H1 (cell line): ENCODE data around the gene CCDC7. TPM values are rescaled to one million over a fixed set of nuclear protein-coding genes. Genes with fewer than 3 reads are reported as not detected.

Experiments used
- CTCF ChIA-PET: fragments of 300-600 bp; sonication (Branson Sonifier 250); formaldehyde crosslinking; loops from one replicate; lab custom pipeline; 2021; ENCODE audit not compliant: partially characterized antibody; lab: Charles Lee
- POLR2A ChIA-PET: fragments of 300-600 bp; sonication (Branson Sonifier 250); formaldehyde crosslinking; loops from one replicate; lab custom pipeline; 2021; ENCODE audit warnings: inconsistent platforms; ENCODE audit not compliant: partially characterized antibody; lab: Charles Lee
- DNase-seq, 2 experiments: peaks; one replicate each; pipeline versions ENCODE4 v3.0.0 to v3.0.0-alpha.2; 2010 to 2022; ENCODE audit warnings: low spot score in 2 of 2, low read depth in 1 of 2, mixed read lengths in 1 of 2
- FAIRE-seq: peaks from 2 replicates; lab custom pipeline; 2011; peaks lifted over from hg19 to GRCh38; lab: Jason Lieb, UNC
- H2AFZ ChIP-seq: 2 replicates; pipeline ENCODE4 v1.8.1; 2012; ENCODE audit warnings: low read length, inconsistent platforms
- H2AK5ac ChIP-seq: 2 replicates; pipeline ENCODE4 v1.6.1; 2013; ENCODE audit warnings: low read depth, low read length
- H2BK120ac ChIP-seq: replicated peaks from 2 replicates; pipeline ENCODE3; 2013; ENCODE audit warnings: low read depth, low read length, inconsistent platforms
- H2BK12ac ChIP-seq: 2 replicates; pipeline ENCODE4 v1.6.1; 2013; ENCODE audit warnings: low read depth, low read length
- H2BK15ac ChIP-seq: 2 replicates; pipeline ENCODE4 v1.6.1; 2013; ENCODE audit warnings: low read length
- H2BK20ac ChIP-seq: 2 replicates; pipeline ENCODE4 v1.6.1; 2013; ENCODE audit warnings: low read length
- H2BK5ac ChIP-seq: 2 replicates; pipeline ENCODE4 v1.6.1; 2013; ENCODE audit warnings: low read depth, low read length
- H3K14ac ChIP-seq: 2 replicates; pipeline ENCODE4 v1.6.1; 2013; ENCODE audit warnings: inconsistent platforms; ENCODE audit not compliant: insufficient read length
- H3K18ac ChIP-seq: 2 replicates; pipeline ENCODE4 v1.6.1; 2013; ENCODE audit warnings: low read length; ENCODE audit errors: extremely low read depth
- H3K23ac ChIP-seq: 2 replicates; pipeline ENCODE4 v1.6.1; 2013; ENCODE audit warnings: inconsistent platforms; ENCODE audit not compliant: insufficient read length
- H3K23me2 ChIP-seq: 2 replicates; pipeline ENCODE4 v1.6.1; 2013; ENCODE audit warnings: low read depth, low read length
- H3K27ac ChIP-seq: 2 replicates; pipeline ENCODE4 v1.6.1; 2011; ENCODE audit warnings: low read depth, low read length, inconsistent platforms
- H3K27me3 ChIP-seq, 4 experiments: replicated peaks in 1 of 4; 1 replicate in 1 of 4; 2 replicates in 3 of 4; pipeline versions ENCODE4 v1.6.1 to v1.8.1; 2011 to 2013; ENCODE audit warnings: low read length in 3 of 4, mild to moderate bottlenecking in 3 of 4, inconsistent platforms in 2 of 4, mixed read lengths in 2 of 4, moderate library complexity in 1 of 4; ENCODE audit not compliant: control insufficient read depth in 3 of 4, insufficient read depth in 3 of 4; ENCODE audit errors: extremely low read depth in 1 of 4
- H3K36me3 ChIP-seq, 4 experiments: 2 replicates each; pipeline versions ENCODE4 v1.6.1 to v1.8.1; 2011 to 2013; ENCODE audit warnings: mild to moderate bottlenecking in 4 of 4, low read length in 3 of 4, moderate library complexity in 2 of 4, control low read depth in 1 of 4, inconsistent platforms in 1 of 4; ENCODE audit not compliant: insufficient read depth in 4 of 4, control insufficient read depth in 2 of 4
- H3K4ac ChIP-seq: replicated peaks from 2 replicates; pipeline ENCODE3; 2013; ENCODE audit warnings: low read length, low read depth, mixed read lengths, inconsistent platforms; ENCODE audit not compliant: insufficient read length
- H3K4me1 ChIP-seq, 4 experiments: replicated peaks in 1 of 4; 1 replicate in 1 of 4; 2 replicates in 3 of 4; pipeline versions ENCODE4 v1.6.1 to v1.8.1; 2011 to 2013; ENCODE audit warnings: low read length in 3 of 4, inconsistent platforms in 2 of 4, mixed read lengths in 1 of 4; ENCODE audit not compliant: insufficient read depth in 4 of 4, control insufficient read depth in 3 of 4
- H3K4me2 ChIP-seq, 2 experiments: 2 replicates each; pipeline versions ENCODE4 v1.6.1 to v1.8.1; 2011 to 2013; ENCODE audit warnings: low read depth in 2 of 2, low read length in 2 of 2, control low read depth in 1 of 2, inconsistent platforms in 1 of 2, mild to moderate bottlenecking in 1 of 2; ENCODE audit not compliant: insufficient read depth in 1 of 2
- H3K4me3 ChIP-seq, 4 experiments: fragments of 200-600, 300-600 bp in 1 of 4; sonication (generic), shearing (Covaris generic), sonication (Bioruptor Twin) in 1 of 4; 2 replicates each; pipeline versions ENCODE4 v1.5.1 to v1.8.1; 2011 to 2016; ENCODE audit warnings: low read length in 4 of 4, low read depth in 3 of 4, control low read depth in 2 of 4, inconsistent platforms in 2 of 4, mild to moderate bottlenecking in 2 of 4, mixed read lengths in 1 of 4, moderate library complexity in 1 of 4; ENCODE audit not compliant: insufficient read depth in 2 of 4; ENCODE audit errors: extremely low read depth in 1 of 4
- H3K56ac ChIP-seq: replicated peaks from 2 replicates; pipeline ENCODE3; 2013; ENCODE audit warnings: low read depth, mild to moderate bottlenecking, mixed read lengths, low read length, inconsistent platforms; ENCODE audit not compliant: insufficient read length
- H3K79me1 ChIP-seq: 2 replicates; pipeline ENCODE4 v1.6.1; 2013; ENCODE audit warnings: low read depth, low read length, control low read depth
- H3K79me2 ChIP-seq, 2 experiments: 2 replicates each; pipeline versions ENCODE4 v1.6.1 to v1.8.1; 2012 to 2013; ENCODE audit warnings: low read length in 2 of 2, mild to moderate bottlenecking in 2 of 2, inconsistent platforms in 1 of 2; ENCODE audit not compliant: insufficient read depth in 2 of 2, control insufficient read depth in 1 of 2
- H3K9ac ChIP-seq, 4 experiments: replicated peaks in 1 of 4; 1 replicate in 1 of 4; 2 replicates in 3 of 4; pipeline versions ENCODE4 v1.6.1 to v1.8.1; 2011 to 2013; ENCODE audit warnings: low read depth in 3 of 4, low read length in 3 of 4, control low read depth in 2 of 4, mild to moderate bottlenecking in 2 of 4, moderate library complexity in 2 of 4, inconsistent platforms in 1 of 4; ENCODE audit errors: extremely low read depth in 1 of 4
- H3K9me3 ChIP-seq, 2 experiments: 2 replicates each; pipeline versions ENCODE4 v1.6.1 to v1.8.1; 2012 to 2013; ENCODE audit warnings: mild to moderate bottlenecking in 2 of 2, moderate library complexity in 2 of 2, control low read depth in 1 of 2, inconsistent platforms in 1 of 2, low read depth in 1 of 2, low read length in 1 of 2, mixed read lengths in 1 of 2; ENCODE audit not compliant: insufficient read depth in 2 of 2
- H4K20me1 ChIP-seq, 2 experiments: replicated peaks in 1 of 2; 2 replicates each; pipeline versions ENCODE3 to v1.8.1; 2011 to 2013; ENCODE audit warnings: inconsistent platforms in 2 of 2, low read length in 2 of 2, mild to moderate bottlenecking in 1 of 2; ENCODE audit not compliant: insufficient read depth in 2 of 2, control insufficient read depth in 1 of 2
- H4K5ac ChIP-seq: 2 replicates; pipeline ENCODE4 v1.6.1; 2013; ENCODE audit warnings: low read length, low read depth, mixed read lengths, inconsistent platforms; ENCODE audit not compliant: insufficient read length
- H4K8ac ChIP-seq: 2 replicates; pipeline ENCODE4 v1.8.0; 2013; ENCODE audit warnings: mild to moderate bottlenecking, moderate library complexity, low read length, inconsistent platforms; ENCODE audit not compliant: insufficient read depth; ENCODE audit errors: extremely low read depth
- H4K91ac ChIP-seq: replicated peaks from 2 replicates; pipeline ENCODE3; 2013; ENCODE audit warnings: low read length, mixed read lengths, inconsistent platforms; ENCODE audit not compliant: insufficient read length
- ATF2 ChIP-seq: IDR thresholded peaks from 2 replicates; pipeline ENCODE4 v1.6.1; 2012; ENCODE audit warnings: low read length, inconsistent platforms
- CBX8 ChIP-seq: fragments of 300-800, 300-1000 bp; sonication (generic); IDR thresholded peaks from 2 replicates; pipeline ENCODE4 v1.7.1; 2016; ENCODE audit warnings: low read depth, low read length, borderline replicate concordance
- CHD2 ChIP-seq: IDR thresholded peaks from 2 replicates; pipeline ENCODE4 v1.6.1; 2012; ENCODE audit warnings: low read length, improper control_type of control experiment
- CREB1 ChIP-seq: IDR thresholded peaks from 2 replicates; pipeline ENCODE4 v1.6.1; 2012; ENCODE audit warnings: inconsistent platforms
- KDM1A ChIP-seq: fragments of 200-600, 300-600 bp; sonication (generic); IDR thresholded peaks from 2 replicates; pipeline ENCODE4 v1.7.1; 2016; ENCODE audit warnings: mild to moderate bottlenecking, low read length, borderline replicate concordance
- KDM4A ChIP-seq: IDR thresholded peaks from one replicate; pipeline ENCODE4 v1.7.1; 2012; ENCODE audit warnings: low read depth, mild to moderate bottlenecking, moderate library complexity, low read length, inconsistent platforms; ENCODE audit not compliant: severe bottlenecking
- NANOG ChIP-seq: IDR thresholded peaks from 2 replicates; pipeline ENCODE4 v1.6.1; 2011; ENCODE audit warnings: low read length, low read depth, mild to moderate bottlenecking, inconsistent platforms; ENCODE audit not compliant: insufficient read depth, poor library complexity, severe bottlenecking
- NRF1 ChIP-seq: IDR thresholded peaks from 2 replicates; pipeline ENCODE4 v1.6.1; 2011; ENCODE audit warnings: mild to moderate bottlenecking, low read depth, low read length, improper control_type of control experiment
- POLR2A ChIP-seq, 2 experiments: IDR thresholded peaks; 1 replicate in 1 of 2; 2 replicates in 1 of 2; pipeline ENCODE4 v1.6.1; 2011; ENCODE audit warnings: low read depth in 2 of 2, low read length in 2 of 2, mild to moderate bottlenecking in 2 of 2; ENCODE audit errors: control extremely low read depth in 1 of 2
- RBBP5 ChIP-seq: IDR thresholded peaks from 2 replicates; pipeline ENCODE4 v1.7.1; 2012; ENCODE audit warnings: low read depth, mild to moderate bottlenecking, inconsistent platforms, low read length, moderate library complexity, borderline replicate concordance
- SP4 ChIP-seq: IDR thresholded peaks from 2 replicates; pipeline ENCODE4 v1.6.1; 2012; ENCODE audit warnings: low read length, inconsistent platforms
- SUZ12 ChIP-seq: fragments of 200-600 bp; sonication (generic); IDR thresholded peaks from 2 replicates; pipeline ENCODE4 v1.6.1; 2012; ENCODE audit warnings: mild to moderate bottlenecking, inconsistent platforms, low read length, moderate library complexity, mixed read lengths
- TAF1 ChIP-seq: IDR thresholded peaks from 2 replicates; pipeline ENCODE4 v1.6.1; 2011; ENCODE audit warnings: mild to moderate bottlenecking, low read depth, low read length
- YY1 ChIP-seq: IDR thresholded peaks from 2 replicates; pipeline ENCODE4 v1.6.1; 2011; ENCODE audit warnings: low read depth, mild to moderate bottlenecking, low read length
- WGBS, 2 experiments: shearing (Covaris generic) in 1 of 2; methylation state at CpG; one replicate each; pipeline versions ENCODE4 v1.1.6 to v1.1.7; 2013 to 2015; ENCODE audit warnings: low lambda C conversion rate in 2 of 2, mixed read lengths in 2 of 2, inconsistent platforms in 1 of 2, low coverage in 1 of 2, missing lambda C conversion rate in 1 of 2; ENCODE audit not compliant: insufficient replicate concordance in 2 of 2, insufficient coverage in 1 of 2, insufficient read length in 1 of 2; ENCODE audit errors: extremely low coverage in 1 of 2, missing lambda C conversion rate in 1 of 2; 5-methylcytosine and 5-hydroxymethylcytosine counted together
- polyA plus RNA-seq, 7 experiments: library from polyadenylated mRNA; depleted of rRNA in 3 of 7; stranded (reverse) in 5 of 7; unstranded in 2 of 7; fragments of >200 nt in 5 of 7; fragments of 200-250 nt in 2 of 7; gene quantifications; 1 replicate in 5 of 7; 2 replicates in 1 of 7; 4 replicates in 1 of 7; pipeline versions ENCODE4 v1.2.1 to v1.2.3, GENCODE V29; 2011 to 2013; ENCODE audit warnings: missing spikeins in 2 of 7, mixed read lengths in 2 of 7
- total RNA-seq: library from RNA; stranded (reverse); fragmentation: NEBNext Ultra II Directional; extraction: Animal tissue kit (Norgen Biotek cat#: 25700); gene quantifications from 2 replicates; pipeline ENCODE4 v1.2.1, GENCODE V29; 2021

The CCDC7 gene
- total and polyA plus RNA-seq, 2 of the 8 experiments (the other 6 are each of a cell fraction or from before 2014, with no cell fraction given): 0.18 to 0.74 TPM

- no peak overlapping the region for H4K5ac ChIP-seq
- no peaks in the 10 kb centered on the region for H4K20me1 ChIP-seq
- H3K36me3 ChIP-seq: no peaks in the 10 kb centered on the region
- DNase-seq (no peak), FAIRE-seq (no peak)
- no peak overlapping the region for H3K56ac ChIP-seq
- no peak overlapping the region for H4K91ac ChIP-seq
- POLR2A ChIA-PET: no interaction called here
- WGBS, 2 experiments: 84% methylated on average over 2 of the region's 2 CpGs; no CpG with 5 or more reads in 1 of the 2 experiments
- no peak overlapping the region for H2BK5ac ChIP-seq
- H3K27ac ChIP-seq: no peak overlapping the region
- H2BK12ac ChIP-seq: no peak overlapping the region
- no peak overlapping the region for H3K4me3 ChIP-seq
- CTCF ChIA-PET: no interaction called here
- H3K9me3 ChIP-seq: no peaks in the 10 kb centered on the region
- H2AFZ ChIP-seq: no peak overlapping the region
- H3K9ac ChIP-seq: no peak overlapping the region
- H2BK120ac ChIP-seq: no peak overlapping the region
- H4K8ac ChIP-seq: no peak overlapping the region
- no peaks in the 10 kb centered on the region for H3K27me3 ChIP-seq
- no peak overlapping the region for H2BK15ac ChIP-seq
- H3K4me2 ChIP-seq: no peak overlapping the region
- no peaks in the 10 kb centered on the region for H3K79me1 ChIP-seq
- H3K79me2 ChIP-seq: no peaks in the 10 kb centered on the region
- TF ChIP-seq SUZ12 (no peak), TAF1 (no peak), RBBP5 (no peak), YY1 (no peak), CHD2 (no peak), CBX8 (no peak), NANOG (no peak), POLR2A (IDR thresholded peaks at IDR 0.05; ENCODE audit: control extremely low read depth in 1 of 2, low read depth in 2 of 2, low read length in 2 of 2) (no peak), NRF1 (no peak), CREB1 (no peak), ATF2 (no peak), KDM4A (no peak), KDM1A (no peak), SP4 (no peak)
- no peak overlapping the region for H3K14ac ChIP-seq
- H2BK20ac ChIP-seq: no peak overlapping the region
- H3K23ac ChIP-seq: no peak overlapping the region
- H3K4ac ChIP-seq: no peak overlapping the region
- no peak overlapping the region for H3K18ac ChIP-seq
- no peaks in the 10 kb centered on the region for H3K23me2 ChIP-seq
- no peak overlapping the region for H2AK5ac ChIP-seq
- 0 out of 7 replicates have a peak, but pooled peaks cover 0 to 2% (median 0%) of the 10 kb centered on the region in 4 experiments for H3K4me1 ChIP-seq
Measured at GRCh38 chr10:32412499-32412853, 33.5 kb upstream of the CCDC7 start.
